Mucosa of stomach (tissue), 1 donor: ENCODE data around the gene RDH14.

Source experiments
- H3K27me3 ChIP-seq: one replicate; pipeline ENCODE4 v1.7.0; 2013; ENCODE audit warnings: mild to moderate bottlenecking, low read length; ENCODE audit not compliant: control insufficient read depth, insufficient read depth
- H3K36me3 ChIP-seq: one replicate; pipeline ENCODE4 v1.7.0; 2013; ENCODE audit warnings: low read length; ENCODE audit not compliant: control insufficient read depth, insufficient read depth
- H3K4me1 ChIP-seq: one replicate; pipeline ENCODE4 v1.7.0; 2013; ENCODE audit warnings: mild to moderate bottlenecking, low read length; ENCODE audit not compliant: control insufficient read depth, insufficient read depth
- H3K4me3 ChIP-seq: one replicate; pipeline ENCODE4 v1.7.0; 2013; ENCODE audit warnings: low read length
- H3K9ac ChIP-seq: one replicate; pipeline ENCODE4 v1.7.0; 2013; ENCODE audit warnings: mild to moderate bottlenecking, low read length, moderate library complexity
- H3K9me3 ChIP-seq: one replicate; pipeline ENCODE4 v1.7.0; 2013; ENCODE audit warnings: mild to moderate bottlenecking, low read length, moderate library complexity; ENCODE audit not compliant: control insufficient read depth
- donor health status: Pancreatic carcinoma.

RDH14 gene

GRCh38 chr2:18560031-18560796 is at the start of gene RDH14:
Gene RDH14, minus strand, starts transcription at chr2:18560653. Its CDS starts 81 bp downstream, at chr2:18560572.
- Histone ChIP-seq H3K4me3 (peak within 1 kb of the TSS; percentile 64), H3K27me3 (no peaks in the 10 kb centered on the region), H3K9ac (peak within 1 kb of the TSS; percentile 93), H3K36me3 (no peaks in the 10 kb centered on the region), H3K9me3 (no peaks in the 10 kb centered on the region), H3K4me1 (peaks cover 7% of the 10 kb centered on the region)

- Histone ChIP-seq H3K27me3 (no peaks in the 10 kb centered on the region), H3K36me3 (no peaks in the 10 kb centered on the region), H3K4me3 (no peak overlapping the region), H3K4me1 (peaks cover 5% of the 10 kb centered on the region), H3K9me3 (no peaks in the 10 kb centered on the region), H3K9ac (no peak overlapping the region)
Observed at GRCh38 chr2:18610090-18610489, 49.6 kb upstream of the RDH14 start.

- Histone ChIP-seq H3K4me3 (no peak overlapping the region), H3K9ac (no peak overlapping the region), H3K36me3 (no peaks in the 10 kb centered on the region), H3K27me3 (no peaks in the 10 kb centered on the region), H3K9me3 (no peaks in the 10 kb centered on the region), H3K4me1 (no peaks in the 10 kb centered on the region)
Observed at GRCh38 chr2:18605115-18605514, 44.7 kb upstream of the RDH14 start.

- Histone ChIP-seq H3K4me1 (no peaks in the 10 kb centered on the region), H3K9ac (no peak overlapping the region), H3K4me3 (no peak overlapping the region), H3K9me3 (no peaks in the 10 kb centered on the region), H3K27me3 (no peaks in the 10 kb centered on the region), H3K36me3 (no peaks in the 10 kb centered on the region)
Observed at GRCh38 chr2:18604531-18604885, 44.1 kb upstream of the RDH14 start.

GRCh38 chr2:18603854-18604530 is 43.5 kb upstream of the RDH14 start:
- no peaks in the 10 kb centered on the region for H3K27me3 ChIP-seq
- H3K4me3 ChIP-seq, result no peak overlapping the region
- H3K4me1 ChIP-seq, result no peaks in the 10 kb centered on the region
- H3K9ac ChIP-seq, result no peak overlapping the region
- no peaks in the 10 kb centered on the region for H3K9me3 ChIP-seq
- H3K36me3 ChIP-seq, result no peaks in the 10 kb centered on the region

GRCh38 chr2:18602298-18602697 is 41.8 kb upstream of the RDH14 start:
- no peaks in the 10 kb centered on the region for H3K27me3 ChIP-seq
- no peak overlapping the region for H3K4me3 ChIP-seq
- H3K36me3 ChIP-seq, result no peaks in the 10 kb centered on the region
- no peaks in the 10 kb centered on the region for H3K9me3 ChIP-seq
- H3K9ac ChIP-seq, result no peak overlapping the region
- no peaks in the 10 kb centered on the region for H3K4me1 ChIP-seq

GRCh38 chr2:18600255-18600613 is 39.8 kb upstream of the RDH14 start:
- Histone ChIP-seq H3K9ac (no peak overlapping the region), H3K4me1 (no peaks in the 10 kb centered on the region), H3K9me3 (no peaks in the 10 kb centered on the region), H3K27me3 (no peaks in the 10 kb centered on the region), H3K4me3 (no peak overlapping the region), H3K36me3 (no peaks in the 10 kb centered on the region)

GRCh38 chr2:18599509-18600254 is 39.2 kb upstream of the RDH14 start:
- Histone ChIP-seq H3K27me3 (no peaks in the 10 kb centered on the region), H3K4me3 (no peak overlapping the region)

GRCh38 chr2:18598848-18599484 is 38.5 kb upstream of the RDH14 start:
- H3K9me3 ChIP-seq, result no peaks in the 10 kb centered on the region
- H3K27me3 ChIP-seq, result no peaks in the 10 kb centered on the region
- no peaks in the 10 kb centered on the region for H3K4me1 ChIP-seq

More at GRCh38 chr2:18599509-18600254, 39.2 kb upstream of the RDH14 start:
- no peaks in the 10 kb centered on the region for H3K4me1 ChIP-seq
- H3K9ac ChIP-seq, result no peak overlapping the region
- H3K9me3 ChIP-seq, result no peaks in the 10 kb centered on the region
- no peaks in the 10 kb centered on the region for H3K36me3 ChIP-seq

GRCh38 chr2:18597618-18598017 is 37.2 kb upstream of the RDH14 start:
- Histone ChIP-seq H3K4me1 (no peaks in the 10 kb centered on the region), H3K4me3 (no peak overlapping the region), H3K36me3 (no peaks in the 10 kb centered on the region), H3K27me3 (no peaks in the 10 kb centered on the region), H3K9ac (no peak overlapping the region), H3K9me3 (no peaks in the 10 kb centered on the region)

More at GRCh38 chr2:18598848-18599484, 38.5 kb upstream of the RDH14 start:
- Histone ChIP-seq H3K36me3 (no peaks in the 10 kb centered on the region), H3K9ac (no peak overlapping the region), H3K4me3 (no peak overlapping the region)

- no peak overlapping the region for H3K9ac ChIP-seq
- no peak overlapping the region for H3K4me3 ChIP-seq
- no peaks in the 10 kb centered on the region for H3K9me3 ChIP-seq
- no peaks in the 10 kb centered on the region for H3K27me3 ChIP-seq
- H3K36me3 ChIP-seq, result no peaks in the 10 kb centered on the region
- H3K4me1 ChIP-seq, result no peaks in the 10 kb centered on the region
Observed at GRCh38 chr2:18596993-18597392, 36.5 kb upstream of the RDH14 start.

GRCh38 chr2:18593496-18593895 is 33.0 kb upstream of the RDH14 start:
- H3K4me3 ChIP-seq, result no peak overlapping the region
- H3K27me3 ChIP-seq, result no peaks in the 10 kb centered on the region
- no peaks in the 10 kb centered on the region for H3K9me3 ChIP-seq
- H3K4me1 ChIP-seq, result no peaks in the 10 kb centered on the region
- H3K9ac ChIP-seq, result no peak overlapping the region
- H3K36me3 ChIP-seq, result no peaks in the 10 kb centered on the region
